ENCODE results near the gene PRDM7. TPM values are rescaled to one million over a fixed set of nuclear protein-coding genes. Genes with fewer than 3 reads are reported as not detected.
"Not testable (repeated sequence)": the region's sequence is repeated elsewhere in the genome, so short reads cannot be mapped to it uniquely, and the experiment has no call there.

PRDM7 gene
- total RNA-seq, 1 donor from 2014 or later: not detected

GRCh38 chr16:90077757-90078578 is 837 bp upstream of the PRDM7 start:
- Histone ChIP-seq H3K4me1 (peaks cover 12% of the 10 kb centered on the region), H3K27me3 (no peaks in the 10 kb centered on the region), H3K36me3 (no peaks in the 10 kb centered on the region), H3K4me3 (peak overlapping the region; percentile 47), H3K9me3 (no peaks in the 10 kb centered on the region), H3K27ac (peak overlapping the region; percentile 63)
- intact Hi-C loops (cut with DNase I): no loop called here
- TF ChIP-seq CTCF (IDR thresholded peaks at IDR 0.05): no peak
- DNase-seq (no peak), ATAC-seq (peak; percentile 3)

DNA sequence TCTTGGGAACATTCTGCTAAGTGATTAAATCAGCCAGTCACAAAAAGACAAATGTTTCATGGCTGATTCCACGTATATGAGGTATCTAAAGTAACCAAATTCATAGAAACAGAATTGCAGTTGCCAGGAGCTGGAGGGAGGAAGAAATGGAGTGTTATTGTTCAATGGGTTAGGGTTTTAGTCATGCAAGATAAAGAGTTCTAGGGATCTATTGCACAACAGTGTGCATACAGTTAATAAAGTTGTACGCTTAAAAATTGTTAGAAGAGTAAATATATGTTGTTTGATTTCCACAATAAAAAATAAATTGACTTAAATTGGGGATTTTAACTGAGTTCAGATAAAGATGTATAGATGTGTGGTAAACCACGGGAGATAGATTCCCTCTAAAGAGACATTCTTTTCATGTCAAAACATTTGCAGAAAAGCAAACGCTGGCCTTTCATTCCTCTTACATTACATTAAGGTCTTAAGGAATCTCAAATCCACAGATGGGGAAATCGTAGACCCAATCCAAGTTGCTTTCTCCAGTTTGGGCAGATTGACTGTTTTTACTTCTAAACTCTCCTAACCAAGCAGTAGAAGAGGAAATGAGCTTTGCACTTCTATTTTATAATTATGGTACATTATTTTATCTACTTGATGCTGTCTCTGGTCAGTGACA is 4.6 kb downstream of the PRDM7 start:
- TF ChIP-seq CTCF (IDR thresholded peaks at IDR 0.05): no peak
- Histone ChIP-seq H3K27ac (no peak overlapping the region), H3K36me3 (no peaks in the 10 kb centered on the region), H3K27me3 (no peaks in the 10 kb centered on the region), H3K4me3 (no peak overlapping the region), H3K4me1 (no peaks in the 10 kb centered on the region), H3K9me3 (no peaks in the 10 kb centered on the region)
- intact Hi-C loops (cut with DNase I): no loop called here
- DNase-seq (no peak), ATAC-seq (no peak)

GRCh38 chr16:90070440-90070839 is 6.7 kb downstream of the PRDM7 start:
- intact Hi-C loops (cut with DNase I): no loop called here
- Histone ChIP-seq H3K36me3 (no peaks in the 10 kb centered on the region), H3K9me3 (no peaks in the 10 kb centered on the region), H3K27ac (no peak overlapping the region), H3K4me1 (no peaks in the 10 kb centered on the region), H3K27me3 (no peaks in the 10 kb centered on the region), H3K4me3 (no peak overlapping the region)
- no peak for TF ChIP-seq CTCF (IDR thresholded peaks at IDR 0.05)
- DNase-seq: no peak
- ATAC-seq: no peak

- H3K27me3 ChIP-seq: no peaks in the 10 kb centered on the region
- DNase-seq: no peak
- intact Hi-C loops (cut with DNase I): no loop called here
- no peak for TF ChIP-seq CTCF (IDR thresholded peaks at IDR 0.05)
- H3K4me3 ChIP-seq: no peak overlapping the region
- no peak for ATAC-seq
- no peaks in the 10 kb centered on the region for H3K9me3 ChIP-seq
- H3K27ac ChIP-seq: no peak overlapping the region
- H3K4me1 ChIP-seq: no peaks in the 10 kb centered on the region
- no peaks in the 10 kb centered on the region for H3K36me3 ChIP-seq
Observed at GRCh38 chr16:90061437-90061836, 15.7 kb downstream of the PRDM7 start.

DNA sequence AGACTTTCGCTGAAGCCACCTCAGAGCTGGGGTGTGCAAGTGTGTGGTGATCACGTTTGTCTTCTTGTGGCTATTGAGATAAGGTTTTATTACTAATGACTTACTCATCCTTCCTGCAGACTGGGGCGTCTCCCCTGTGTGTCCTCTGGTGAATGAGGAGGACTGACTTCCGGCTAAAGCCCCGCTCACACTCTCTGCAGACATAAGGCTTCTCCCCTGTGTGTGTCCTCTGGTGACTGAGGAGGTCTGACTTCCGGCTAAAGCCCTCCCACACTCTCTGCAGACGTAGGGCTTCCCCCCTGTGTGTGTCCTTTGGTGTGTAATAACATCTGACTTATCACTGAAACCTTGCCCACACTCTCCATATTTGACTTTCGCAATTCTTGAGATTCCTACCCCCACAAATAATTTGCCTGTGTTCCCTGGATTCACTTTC is 19.4 kb downstream of the PRDM7 start:
- H3K27me3 ChIP-seq: no peaks in the 10 kb centered on the region
- no peak for DNase-seq
- peak; percentile 39 for ATAC-seq
- no peak overlapping the region for H3K27ac ChIP-seq
- H3K4me3 ChIP-seq: no peak overlapping the region
- intact Hi-C loops (cut with DNase I): no loop called here
- no peaks in the 10 kb centered on the region for H3K9me3 ChIP-seq
- no peaks in the 10 kb centered on the region for H3K4me1 ChIP-seq
- no peaks in the 10 kb centered on the region for H3K36me3 ChIP-seq
- TF ChIP-seq CTCF (IDR thresholded peaks at IDR 0.05): no peak

DNA sequence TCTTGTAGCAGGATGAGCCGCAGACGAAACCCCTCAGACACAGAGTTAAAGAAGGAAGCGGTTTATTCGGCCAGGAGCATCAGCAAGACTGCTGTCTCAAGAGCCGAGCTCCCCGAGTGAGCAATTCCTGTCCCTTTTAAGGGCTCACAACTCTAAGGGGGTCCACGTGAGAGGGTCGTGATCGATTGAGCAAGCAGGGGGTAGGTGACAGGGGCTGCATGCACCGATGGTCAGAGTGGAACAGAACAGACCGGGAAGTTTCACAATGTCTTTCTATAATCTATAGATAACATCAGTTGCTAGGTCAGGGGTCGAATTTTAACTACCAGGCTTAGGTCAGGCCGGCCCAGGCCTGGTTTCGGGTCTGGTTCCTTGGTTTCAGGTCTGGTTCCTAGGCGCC is 20.6 kb downstream of the PRDM7 start:
- ATAC-seq; DNase-seq; H3K4me3 ChIP-seq; H3K27ac ChIP-seq; H3K9me3 ChIP-seq; H3K4me1 ChIP-seq; H3K36me3 ChIP-seq; H3K27me3 ChIP-seq; intact Hi-C loops (cut with DNase I): not testable (repeated sequence)
